GM19455 (cell line): ENCODE measurements around the gene PSMD13.
"Not testable (repeated sequence)": the region's sequence is repeated elsewhere in the genome, so short reads cannot be mapped to it uniquely, and the experiment has no call there.

ENCODE experiments used
- ATAC-seq: cut with Tn5 transposase; IDR thresholded peaks from one replicate; pipeline ENCODE4 v1.9.1; 2021; ENCODE audit not compliant: unreplicated experiment

Gene PSMD13

GRCh38 chr11:236774-237767 lies at the start of gene PSMD13:
Gene PSMD13, plus strand, starts transcription at chr11:236976. Its CDS starts 74 bp downstream, at chr11:237050.
- peak; percentile 80 for ATAC-seq

GRCh38 chr11:189200-189783 lies 47.5 kb upstream of the PSMD13 start:
- peak; percentile 21 for ATAC-seq

GRCh38 chr11:189843-190311 lies 46.9 kb upstream of the PSMD13 start:
- ATAC-seq = peak; percentile 78

DNA sequence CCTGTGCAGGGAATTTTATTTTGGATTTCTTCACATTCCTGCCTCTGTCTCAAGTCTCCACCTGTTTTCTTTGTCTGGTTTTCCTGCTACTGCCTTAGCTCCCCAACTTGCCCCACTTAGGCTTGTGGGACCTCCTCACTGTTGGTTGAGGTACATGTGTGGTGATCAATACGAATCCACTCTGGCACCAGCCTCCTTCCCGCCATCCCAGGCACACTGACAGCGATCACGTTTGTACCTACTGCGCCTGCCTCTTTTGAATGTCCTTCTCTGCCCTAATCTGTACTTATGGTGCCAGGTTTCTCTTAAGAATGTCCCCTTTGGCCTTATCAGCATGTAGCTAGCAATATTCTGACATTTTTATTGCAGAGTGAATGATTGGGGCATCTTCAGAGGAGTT lies 46.2 kb upstream of the PSMD13 start:
- ATAC-seq = not testable (repeated sequence)

GRCh38 chr11:191490-192478 lies 45.0 kb upstream of the PSMD13 start:
- ATAC-seq = not testable (repeated sequence)

- not testable (repeated sequence) for ATAC-seq
These were observed 44.1 kb upstream of the PSMD13 start, which contains the start of gene SCGB1C1 for GRCh38 chr11:192674-193128. Gene SCGB1C1, plus strand, starts transcription at chr11:193078. Its CDS starts 22 bp downstream, at chr11:193100.

GRCh38 chr11:193481-193880 lies 43.3 kb upstream of the PSMD13 start:
- ATAC-seq = not testable (repeated sequence)

GRCh38 chr11:196786-197731 lies 39.7 kb upstream of the PSMD13 start:
- ATAC-seq = no peak

DNA sequence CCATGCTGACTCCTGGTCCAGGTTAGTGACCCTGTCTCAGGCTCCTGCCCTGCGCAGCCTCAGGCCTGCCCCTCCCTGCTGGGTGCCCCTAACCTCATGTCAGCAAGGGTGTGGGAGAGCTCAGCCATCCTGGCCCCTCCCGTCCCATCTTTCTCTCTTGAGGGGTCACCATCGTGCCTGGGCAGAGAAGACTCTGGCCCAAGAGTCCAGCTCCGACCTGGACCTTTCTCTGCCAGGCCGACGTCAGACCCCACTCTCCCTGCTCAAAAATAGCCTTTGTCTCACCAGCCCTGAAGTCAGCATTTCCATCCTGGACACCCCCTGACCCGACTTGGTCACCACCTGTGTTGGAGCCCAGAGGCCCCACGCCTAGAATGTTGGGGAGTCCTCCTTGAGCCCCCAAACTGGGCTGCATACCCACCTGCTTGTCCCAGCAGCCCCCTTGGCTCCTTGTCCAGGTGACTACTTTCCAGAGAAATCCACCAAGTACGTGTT lies 39.0 kb upstream of the PSMD13 start:
- ATAC-seq = no peak

- no peak for ATAC-seq
These were observed 38.5 kb upstream of the PSMD13 start for GRCh38 chr11:198236-198806.

GRCh38 chr11:199004-199581 lies 37.7 kb upstream of the PSMD13 start:
- no peak for ATAC-seq

DNA sequence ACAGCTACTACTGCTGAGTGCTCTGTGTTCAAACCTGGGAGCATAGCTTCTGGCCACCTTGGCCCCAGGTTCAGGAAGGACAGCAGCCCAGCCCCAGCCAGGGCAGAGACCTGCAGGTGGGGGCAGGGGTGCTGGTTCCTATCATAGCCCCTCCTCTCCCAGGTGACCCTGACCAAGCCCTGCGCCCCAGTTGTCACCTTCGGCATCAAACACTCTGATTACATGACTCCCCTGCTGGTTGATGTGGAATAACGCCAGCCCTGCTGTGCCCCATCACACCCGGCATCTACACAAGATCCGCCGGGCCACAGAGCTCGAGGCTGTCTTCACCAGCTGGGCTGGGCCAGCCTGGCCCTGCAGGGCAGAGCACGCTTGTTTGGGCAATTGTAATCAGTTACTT lies 37.0 kb upstream of the PSMD13 start:
- ATAC-seq = no peak

GRCh38 chr11:200224-201003 lies 36.4 kb upstream of the PSMD13 start:
- ATAC-seq = no peak

DNA sequence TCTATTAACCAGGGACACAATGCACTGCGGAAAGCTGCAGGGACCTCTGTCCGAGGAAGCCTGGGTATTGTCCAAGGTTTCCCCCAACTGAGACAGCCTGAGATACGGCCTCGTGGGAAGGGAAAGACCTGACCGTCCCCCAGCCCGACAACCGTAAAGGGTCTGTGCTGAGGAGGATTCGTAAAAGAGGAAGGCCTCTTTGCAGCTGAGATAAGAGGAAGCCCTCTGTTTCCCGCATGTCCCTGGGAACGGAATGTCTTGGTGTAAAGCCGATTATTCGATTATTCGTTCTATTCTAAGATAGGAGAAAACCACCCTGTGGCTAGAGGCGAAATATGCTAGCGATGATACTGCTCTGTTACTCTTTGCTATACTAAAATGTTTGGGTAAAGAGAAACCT lies 34.8 kb upstream of the PSMD13 start:
- ATAC-seq = no peak

- no peak for ATAC-seq
These were observed 34.3 kb upstream of the PSMD13 start for GRCh38 chr11:202490-202889.

DNA sequence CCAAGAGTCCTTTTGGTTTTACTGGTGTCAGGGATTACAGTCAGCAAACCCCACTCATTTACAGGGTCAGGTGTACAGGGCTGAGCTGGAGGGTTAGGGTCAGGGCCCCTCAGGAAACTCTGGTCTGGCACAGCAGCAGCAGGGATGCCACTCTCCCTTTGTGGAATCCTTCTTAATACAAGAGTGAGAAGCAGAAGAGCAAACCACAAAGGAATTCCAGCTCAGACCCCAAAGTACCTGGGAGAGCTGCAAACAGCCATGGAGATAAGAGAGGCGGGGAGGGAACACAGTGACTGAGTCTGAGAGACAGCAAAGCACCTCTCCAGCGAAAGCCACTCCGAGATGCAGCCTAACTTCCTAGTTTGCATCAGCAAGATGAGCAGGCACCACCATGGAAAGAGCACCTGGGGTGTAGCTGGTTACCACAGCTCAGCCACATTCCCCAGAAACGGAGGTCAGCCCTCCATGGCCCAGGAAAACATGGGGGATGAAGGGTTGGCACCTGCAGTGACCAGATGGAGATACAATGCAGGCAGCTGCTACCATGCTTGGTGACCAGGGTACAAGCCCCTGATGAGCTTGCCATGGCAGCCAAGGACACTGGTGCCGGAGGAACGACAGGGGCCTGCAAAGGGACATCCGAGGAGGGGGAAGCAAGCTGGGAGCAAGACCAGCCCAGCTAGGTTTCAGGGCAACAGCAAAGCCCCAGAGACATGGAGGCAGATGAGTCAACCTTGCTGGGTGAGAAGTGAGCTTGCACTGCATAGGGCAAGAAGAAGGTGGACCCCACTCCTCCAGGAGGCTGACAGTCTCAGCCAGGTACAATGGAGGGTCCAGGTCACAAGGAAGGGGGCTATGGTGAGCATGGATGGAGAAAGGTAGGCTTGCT lies 33.5 kb upstream of the PSMD13 start:
- no peak for ATAC-seq
